Testis (tissue), 3 donors: ENCODE results near the gene RBP7. TPM values are rescaled to one million over a fixed set of nuclear protein-coding genes. Genes with fewer than 3 reads are reported as not detected.

ENCODE experiments used
- DNase-seq: peaks from one replicate; pipeline ENCODE4 v3.0.0-alpha.2; 2019
- H3K27ac ChIP-seq, 2 donors: fragments of 200-600 bp; sonication (generic); one replicate each; pipeline ENCODE4 v1.5.1; 2019
- H3K27me3 ChIP-seq: fragments of 200-600 bp; sonication (generic); one replicate; pipeline ENCODE4 v1.5.1; 2019
- H3K36me3 ChIP-seq: fragments of 200-600 bp; sonication (generic); one replicate; pipeline ENCODE4 v1.5.1; 2017; ENCODE audit warnings: low read depth; ENCODE audit errors: missing control alignments
- H3K4me1 ChIP-seq: fragments of 200-600 bp; sonication (generic); one replicate; pipeline ENCODE4 v1.5.1; 2019
- H3K4me3 ChIP-seq, 2 donors: fragments of 200-600 bp; sonication (generic); one replicate each; pipeline ENCODE4 v1.5.1; 2017 to 2019
- H3K9me3 ChIP-seq: fragments of 200-600 bp; sonication (generic); one replicate; pipeline ENCODE4 v1.5.1; 2017
- POLR2A ChIP-seq: fragments of 450-650 bp; IDR thresholded peaks from one replicate; pipeline ENCODE4 v1.6.1; 2017; ENCODE audit warnings: antibody characterized with exemption, mild to moderate bottlenecking, moderate library complexity
- WGBS, 2 donors: methylation state at CpG; one replicate each; pipeline ENCODE4 v1.1.5; 2018; 5-methylcytosine and 5-hydroxymethylcytosine counted together
- intact Hi-C: fragments of 100-400 bp; cut with DNase I; formaldehyde crosslinking; loops from one replicate; pipeline ENCODE4 v1.15.1; 2023; ENCODE audit warnings: low total_unique reads
- polyA plus RNA-seq: library from polyadenylated mRNA; stranded (reverse); fragments of 350-450 nt; fragmentation: Illumina TruSeq; extraction: RNeasy Lipid Tissue Mini Kit (QIAGEN cat#74804); gene quantifications from one replicate; pipeline ENCODE4 v1.2.3, GENCODE V29; 2014; ENCODE audit warnings: low read depth, low replicate concordance; ENCODE audit not compliant: insufficient read depth
- total RNA-seq, 2 donors: library from RNA; depleted of rRNA; stranded (reverse); fragments of >200 nt; gene quantifications; one replicate each; pipeline ENCODE4 v1.2.3, GENCODE V29; 2016
- TF ChIP-seq, protein P1 (sequence below), 3 experiments: fragments of 450-650 bp in 2 of 3; fragments of 200-600 bp in 1 of 3; sonication (generic) in 1 of 3; IDR thresholded peaks; one replicate each; pipeline ENCODE4 v1.5.1; 2016 to 2019; ENCODE audit warnings: antibody characterized with exemption in 3 of 3, mild to moderate bottlenecking in 2 of 3, moderate library complexity in 1 of 3

The RBP7 gene
- total and polyA plus RNA-seq, 3 donors from 2014 or later: 6.5 to 35.3 (median 7.7) TPM

DNA sequence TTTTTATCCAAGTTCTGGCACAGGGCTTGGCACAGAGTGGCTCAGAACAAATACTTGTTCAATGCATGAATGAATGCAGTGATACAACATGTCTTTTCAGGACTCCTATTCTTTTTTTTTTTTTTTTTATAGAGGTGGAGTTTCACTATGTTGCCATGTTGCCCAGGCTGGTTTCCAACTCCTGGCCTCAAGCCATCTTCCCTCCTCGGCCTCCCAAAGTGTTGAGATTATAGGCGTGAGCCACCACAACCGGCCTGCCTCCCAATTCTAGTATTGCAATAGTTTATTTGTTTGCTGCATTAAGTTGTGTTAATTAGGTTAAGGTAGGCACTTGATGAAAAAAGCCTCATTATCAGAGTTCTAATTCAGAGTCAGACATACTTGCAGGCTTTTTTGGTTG lies 53.6 kb downstream of the RBP7 start:
- intact Hi-C loops: no loop called here
- Histone ChIP-seq H3K27ac (no peak overlapping the region), H3K4me1 (peaks cover 25% of the 10 kb centered on the region), H3K36me3 (no peaks in the 10 kb centered on the region), H3K4me3 (no peak overlapping the region), H3K9me3 (no peaks in the 10 kb centered on the region), H3K27me3 (no peaks in the 10 kb centered on the region)
- peak; percentile 57 for DNase-seq
- 68 to 70% methylated on average over 3 of the region's 3 CpGs for WGBS, 2 donors
- no peak for TF ChIP-seq POLR2A
- TF ChIP-seq, protein P1, sequence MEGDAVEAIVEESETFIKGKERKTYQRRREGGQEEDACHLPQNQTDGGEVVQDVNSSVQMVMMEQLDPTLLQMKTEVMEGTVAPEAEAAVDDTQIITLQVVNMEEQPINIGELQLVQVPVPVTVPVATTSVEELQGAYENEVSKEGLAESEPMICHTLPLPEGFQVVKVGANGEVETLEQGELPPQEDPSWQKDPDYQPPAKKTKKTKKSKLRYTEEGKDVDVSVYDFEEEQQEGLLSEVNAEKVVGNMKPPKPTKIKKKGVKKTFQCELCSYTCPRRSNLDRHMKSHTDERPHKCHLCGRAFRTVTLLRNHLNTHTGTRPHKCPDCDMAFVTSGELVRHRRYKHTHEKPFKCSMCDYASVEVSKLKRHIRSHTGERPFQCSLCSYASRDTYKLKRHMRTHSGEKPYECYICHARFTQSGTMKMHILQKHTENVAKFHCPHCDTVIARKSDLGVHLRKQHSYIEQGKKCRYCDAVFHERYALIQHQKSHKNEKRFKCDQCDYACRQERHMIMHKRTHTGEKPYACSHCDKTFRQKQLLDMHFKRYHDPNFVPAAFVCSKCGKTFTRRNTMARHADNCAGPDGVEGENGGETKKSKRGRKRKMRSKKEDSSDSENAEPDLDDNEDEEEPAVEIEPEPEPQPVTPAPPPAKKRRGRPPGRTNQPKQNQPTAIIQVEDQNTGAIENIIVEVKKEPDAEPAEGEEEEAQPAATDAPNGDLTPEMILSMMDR (IDR thresholded peaks at IDR 0.05): no peak

DNA sequence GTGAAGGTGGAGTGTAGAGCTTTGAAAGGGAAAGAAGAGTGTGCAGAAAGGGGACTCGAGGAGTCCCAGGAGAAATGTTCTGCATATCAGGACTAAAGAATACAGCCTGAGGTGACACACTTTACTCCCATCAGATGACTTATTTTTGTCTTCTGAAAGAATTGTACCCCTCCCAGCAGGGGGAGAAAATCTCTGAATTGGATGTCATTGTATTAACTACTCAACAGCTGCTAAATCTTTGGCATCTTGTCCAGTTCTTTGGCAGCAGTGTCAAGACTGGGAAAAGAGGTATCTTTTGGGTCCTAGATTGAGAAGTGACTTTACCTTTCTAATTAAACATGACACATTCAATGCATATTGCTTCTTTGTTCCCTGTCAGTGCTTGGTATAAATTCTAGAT lies 54.6 kb downstream of the RBP7 start:
- H3K4me3 ChIP-seq: no peak overlapping the region
- H3K27me3 ChIP-seq: no peaks in the 10 kb centered on the region
- no peak for DNase-seq
- H3K36me3 ChIP-seq: no peaks in the 10 kb centered on the region
- H3K27ac ChIP-seq: no peak overlapping the region
- TF ChIP-seq, protein P1 (IDR thresholded peaks at IDR 0.05): no peak
- no peak for TF ChIP-seq POLR2A
- peaks cover 14% of the 10 kb centered on the region for H3K4me1 ChIP-seq
- intact Hi-C loops: no loop called here
- 76 to 86% methylated on average over 1 of the region's 1 CpG for WGBS, 2 donors
- no peaks in the 10 kb centered on the region for H3K9me3 ChIP-seq

DNA sequence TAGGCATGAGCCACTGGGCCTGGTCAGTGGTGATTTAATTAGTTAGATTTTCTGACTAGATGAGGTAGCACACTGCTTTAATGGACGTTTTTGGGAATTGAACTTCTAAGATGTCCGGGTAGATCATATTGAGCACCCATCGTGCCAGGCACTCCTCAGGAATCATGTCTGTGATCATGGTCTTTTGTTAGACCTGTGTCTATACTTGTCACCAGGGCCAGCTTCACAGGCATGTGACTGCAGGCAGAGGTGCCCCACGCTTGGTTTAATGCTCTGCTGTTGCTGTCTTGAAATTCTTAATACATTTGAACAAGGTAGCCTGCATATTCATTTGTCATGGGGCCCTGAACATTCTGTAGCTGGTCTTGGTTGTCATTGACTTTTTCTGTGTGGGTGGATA lies 55.3 kb downstream of the RBP7 start:
- DNase-seq: no peak

DNA sequence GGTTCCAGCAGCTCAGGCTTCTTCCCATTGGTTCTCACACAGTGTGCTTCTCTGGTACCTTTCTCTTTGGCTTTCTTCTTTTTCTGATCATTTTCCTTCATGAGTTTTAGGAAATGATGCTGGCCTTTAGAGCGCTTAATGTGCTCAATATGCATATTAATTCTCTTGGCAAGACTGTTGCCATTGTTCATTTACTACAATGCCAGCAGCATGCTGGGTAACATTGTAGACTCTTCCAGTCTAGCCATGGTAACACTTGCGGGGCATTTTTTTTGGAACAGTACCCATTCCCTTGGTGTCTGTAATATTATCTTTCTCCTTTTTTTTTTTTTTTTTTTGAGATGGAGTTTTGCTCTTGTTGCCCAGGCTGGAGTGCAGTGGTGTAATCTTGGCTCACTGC lies 57.4 kb downstream of the RBP7 start:
- peaks cover 12% of the 10 kb centered on the region for H3K4me1 ChIP-seq
- H3K27ac ChIP-seq: no peak overlapping the region
- no peak for DNase-seq
- intact Hi-C loops: no loop called here
- WGBS, 2 donors: 61 to 71% methylated on average over 2 of the region's 2 CpGs
- TF ChIP-seq, protein P1 (IDR thresholded peaks at IDR 0.05): no peak
- TF ChIP-seq POLR2A: no peak
- H3K4me3 ChIP-seq: no peak overlapping the region
- H3K27me3 ChIP-seq: no peaks in the 10 kb centered on the region
- no peaks in the 10 kb centered on the region for H3K36me3 ChIP-seq
- H3K9me3 ChIP-seq: no peaks in the 10 kb centered on the region

More for the DNA sequence above, 55.3 kb downstream of the RBP7 start:
- H3K4me3 ChIP-seq: no peak overlapping the region
- H3K27ac ChIP-seq: no peak overlapping the region
- H3K4me1 ChIP-seq: peaks cover 8% of the 10 kb centered on the region
- H3K27me3 ChIP-seq: no peaks in the 10 kb centered on the region
- TF ChIP-seq, protein P1 (IDR thresholded peaks at IDR 0.05): no peak
- no peak for TF ChIP-seq POLR2A
- 91 to 100% methylated on average over 2 to 4 of the region's 4 CpGs for WGBS, 2 donors
- no peaks in the 10 kb centered on the region for H3K9me3 ChIP-seq
- H3K36me3 ChIP-seq: no peaks in the 10 kb centered on the region
- intact Hi-C loops: no loop called here

DNA sequence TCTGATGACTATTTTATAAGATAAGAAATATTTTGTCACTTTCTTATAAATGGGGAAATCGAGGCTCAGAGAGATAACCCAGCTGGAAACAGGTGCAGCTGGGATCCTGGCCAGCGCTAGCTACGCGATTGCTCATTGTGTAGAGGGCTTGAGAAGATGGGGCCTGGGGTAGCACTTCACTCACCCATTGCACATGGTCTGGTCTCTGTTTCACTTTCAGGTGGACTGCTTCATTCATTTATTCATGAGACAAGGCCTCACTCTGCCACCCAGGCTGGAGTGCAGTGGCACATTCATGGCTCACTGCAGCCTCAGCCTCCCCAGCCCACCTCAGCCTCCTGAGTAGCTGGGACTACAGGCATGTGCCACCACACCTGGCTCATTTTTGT lies 59.6 kb downstream of the RBP7 start:
- Histone ChIP-seq H3K27ac (no peak overlapping the region), H3K4me1 (peaks cover 8% of the 10 kb centered on the region)
- DNase-seq: no peak

More for the DNA sequence above, 59.6 kb downstream of the RBP7 start:
- TF ChIP-seq, protein P1 (IDR thresholded peaks at IDR 0.05): no peak
- TF ChIP-seq POLR2A: no peak
- no peak overlapping the region for H3K4me3 ChIP-seq
- no peaks in the 10 kb centered on the region for H3K36me3 ChIP-seq
- intact Hi-C loops: no loop called here
- WGBS, 2 donors: 86 to 87% methylated on average over 4 of the region's 4 CpGs
- no peaks in the 10 kb centered on the region for H3K27me3 ChIP-seq
- no peaks in the 10 kb centered on the region for H3K9me3 ChIP-seq
